ENCODE data around the gene PCGF5. TPM values are rescaled to one million over a fixed set of nuclear protein-coding genes. Genes with fewer than 3 reads are reported as not detected.

The PCGF5 gene
- total and polyA plus RNA-seq, 2 of the 8 experiments (the other 6 are each of a cell fraction or from before 2014, with no cell fraction given), result 5.8 to 8.4 TPM

DNA sequence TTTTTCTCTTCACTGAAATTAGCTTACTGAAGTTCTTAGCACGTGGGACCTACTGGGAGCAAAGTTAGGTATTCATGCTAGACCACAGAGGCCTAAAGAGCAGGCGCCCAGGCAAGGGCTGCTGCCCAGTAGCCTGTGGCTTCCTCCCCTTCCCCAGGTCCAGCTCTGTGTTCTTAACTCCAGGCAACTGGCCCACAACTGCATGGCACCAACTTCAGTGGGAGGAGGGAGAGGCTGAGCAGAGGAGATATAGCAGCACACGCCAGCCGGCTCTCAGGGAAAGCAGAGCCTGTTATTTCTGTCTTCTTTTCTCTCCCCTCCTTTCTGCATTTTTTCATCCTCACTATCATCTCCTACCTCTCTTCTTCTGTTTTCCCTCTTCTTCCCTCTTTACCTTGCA lies 67.4 kb downstream of the PCGF5 start:
- Histone ChIP-seq H2BK120ac (replicated peaks; ENCODE audit: low read depth, low read length) (no peak overlapping the region), H3K23ac (ENCODE audit: insufficient read length) (no peak overlapping the region), H3K4me1 (replicated peaks in 1 of 4; ENCODE audit: control insufficient read depth in 3 of 4, insufficient read depth in 4 of 4, low read length in 3 of 4) (peaks cover 0 to 8% (median 3%) of the 10 kb centered on the region in 4 experiments; a peak in 4 of 7 replicates), H3K14ac (ENCODE audit: insufficient read length) (no peak overlapping the region), H3K27me3 (replicated peaks in 1 of 4; ENCODE audit: control insufficient read depth in 3 of 4, extremely low read depth in 1 of 4, insufficient read depth in 3 of 4, low read length in 3 of 4) (peaks cover 0 to 6% (median 0%) of the 10 kb centered on the region in 4 experiments; a peak in 2 of 7 replicates), H2BK15ac (ENCODE audit: low read length) (no peak overlapping the region), H2BK5ac (ENCODE audit: low read depth, low read length) (no peak overlapping the region), H2AFZ (ENCODE audit: low read length) (no peak overlapping the region), H2BK12ac (ENCODE audit: low read depth, low read length) (no peak overlapping the region), H3K79me1 (ENCODE audit: low read depth, low read length) (no peaks in the 10 kb centered on the region), H3K9me3 (ENCODE audit: insufficient read depth in 2 of 2, low read depth in 1 of 2, low read length in 1 of 2) (no peaks in the 10 kb centered on the region), H4K20me1 (replicated peaks in 1 of 2; ENCODE audit: control insufficient read depth in 1 of 2, insufficient read depth in 2 of 2, low read length in 2 of 2) (no peaks in the 10 kb centered on the region), H3K18ac (ENCODE audit: extremely low read depth, low read length) (no peak overlapping the region), H3K79me2 (ENCODE audit: control insufficient read depth in 1 of 2, insufficient read depth in 2 of 2, low read length in 2 of 2) (no peaks in the 10 kb centered on the region), H4K5ac (ENCODE audit: insufficient read length, low read depth, low read length) (no peak overlapping the region), H3K36me3 (ENCODE audit: control insufficient read depth in 2 of 4, insufficient read depth in 4 of 4, low read length in 3 of 4) (no peaks in the 10 kb centered on the region), H3K4ac (replicated peaks; ENCODE audit: insufficient read length, low read depth, low read length) (no peak overlapping the region), H3K4me3 (ENCODE audit: extremely low read depth in 1 of 4, insufficient read depth in 2 of 4, low read depth in 3 of 4, low read length in 4 of 4) (no peak overlapping the region), H3K23me2 (ENCODE audit: low read depth, low read length) (no peaks in the 10 kb centered on the region), H4K91ac (replicated peaks; ENCODE audit: insufficient read length, low read length) (no peak overlapping the region), H3K56ac (replicated peaks; ENCODE audit: insufficient read length, low read depth, low read length) (no peak overlapping the region), H3K27ac (ENCODE audit: low read depth, low read length) (no peak overlapping the region), H2BK20ac (ENCODE audit: low read length) (no peak overlapping the region), H2AK5ac (ENCODE audit: low read depth, low read length) (no peak overlapping the region), H4K8ac (ENCODE audit: extremely low read depth, insufficient read depth, low read length) (no peak overlapping the region), H3K4me2 (ENCODE audit: insufficient read depth in 1 of 2, low read depth in 2 of 2, low read length in 2 of 2) (no peak overlapping the region), H3K9ac (replicated peaks in 1 of 4; ENCODE audit: extremely low read depth in 1 of 4, low read depth in 3 of 4, low read length in 3 of 4) (no peak overlapping the region)
- POLR2A ChIA-PET (ENCODE audit: partially characterized antibody), result no interaction called here
- DNase-seq (ENCODE audit: low read depth in 1 of 2, low spot score in 2 of 2), result peak in 1 of 2 experiments; percentile 24
- FAIRE-seq, result no peak
- 68% methylated on average over 3 of the region's 4 CpGs; no CpG with 5 or more reads in 1 of the 2 experiments for WGBS, 2 experiments (ENCODE audit: extremely low coverage in 1 of 2, insufficient coverage in 1 of 2, insufficient read length in 1 of 2, insufficient replicate concordance in 2 of 2, low coverage in 1 of 2, low lambda C conversion rate in 2 of 2, missing lambda C conversion rate in 1 of 2)
- CTCF ChIA-PET (ENCODE audit: partially characterized antibody), result interaction anchor here (0.8 to 2.3 kb wide), 7 partner anchors 10 to 894 kb away, joined by 3 to 10 read pairs (median 3); no protein-coding TSS in a partner anchor
- TF ChIP-seq TAF7 (optimal IDR thresholded peaks at IDR 0.05; ENCODE audit: borderline replicate concordance, low read depth, low read length), result no peak
- TF ChIP-seq CBX5 (IDR thresholded peaks at IDR 0.05; ENCODE audit: low read depth, low read length), result no peak
- TF ChIP-seq CHD1 (IDR thresholded peaks at IDR 0.05; ENCODE audit: low read depth, low read length), result no peak
- no peak for TF ChIP-seq SIRT6 (IDR thresholded peaks at IDR 0.05; ENCODE audit: low read length)
- TF ChIP-seq ASH2L (IDR thresholded peaks at IDR 0.05; ENCODE audit: low read length), result no peak
- TF ChIP-seq JUND (IDR thresholded peaks at IDR 0.05; ENCODE audit: low read length), result no peak
- TF ChIP-seq, protein P1, sequence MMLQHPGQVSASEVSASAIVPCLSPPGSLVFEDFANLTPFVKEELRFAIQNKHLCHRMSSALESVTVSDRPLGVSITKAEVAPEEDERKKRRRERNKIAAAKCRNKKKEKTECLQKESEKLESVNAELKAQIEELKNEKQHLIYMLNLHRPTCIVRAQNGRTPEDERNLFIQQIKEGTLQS (IDR thresholded peaks at IDR 0.05; ENCODE audit: insufficient read depth, low read depth, low read length), result no peak
- no peak for TF ChIP-seq TAF1 (IDR thresholded peaks at IDR 0.05; ENCODE audit: low read depth, low read length)
- TF ChIP-seq POLR2A (IDR thresholded peaks at IDR 0.05; ENCODE audit: control extremely low read depth in 1 of 2, low read depth in 2 of 2, low read length in 2 of 2), result no peak
- no peak for TF ChIP-seq CHD2 (IDR thresholded peaks at IDR 0.05; ENCODE audit: low read length)
- TF ChIP-seq POU5F1 (IDR thresholded peaks at IDR 0.05; ENCODE audit: low read depth, low read length), result no peak
- no peak for TF ChIP-seq CTCF (IDR thresholded peaks at IDR 0.05; ENCODE audit: control extremely low read depth in 1 of 3, insufficient read depth in 1 of 3, low read depth in 1 of 3, low read length in 3 of 3)
- no peak for TF ChIP-seq TCF12 (IDR thresholded peaks at IDR 0.05; ENCODE audit: low read depth, low read length)
